ENCODE measurements around the gene ELAVL1. TPM values are rescaled to one million over a fixed set of nuclear protein-coding genes. Genes with fewer than 3 reads are reported as not detected.
"Not testable (repeated sequence)": the region's sequence is repeated elsewhere in the genome, so short reads cannot be mapped to it uniquely, and the experiment has no call there.

The ELAVL1 gene
- total and polyA plus RNA-seq, 8 donors: 6.6 to 38.4 (median 26.2) TPM

DNA sequence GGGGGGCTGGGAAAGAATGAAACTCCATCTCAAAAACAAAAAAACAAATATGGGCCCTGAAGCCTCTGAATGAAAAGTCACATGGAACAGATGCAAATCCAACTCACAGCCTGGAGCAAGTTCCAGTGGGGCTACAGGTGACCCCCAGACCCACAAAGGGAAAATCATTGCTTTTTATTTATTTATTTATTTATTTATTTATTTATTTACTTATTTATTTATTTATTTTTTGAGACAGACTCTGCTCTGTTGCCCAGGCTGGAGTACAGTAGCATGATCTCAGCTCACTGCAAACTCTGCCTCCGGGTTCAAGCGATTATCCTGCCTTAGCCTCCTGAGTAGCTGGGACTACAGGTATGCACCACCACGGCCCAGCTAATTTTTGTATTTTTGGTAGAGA, 33.8 kb upstream of the ELAVL1 start:
- 98 to 99% methylated on average over 3 of the region's 3 CpGs for WGBS, 2 donors
- DNase-seq: no peak
- no peaks in the 10 kb centered on the region for H3K36me3 ChIP-seq
- no peaks in the 10 kb centered on the region for H3K4me1 ChIP-seq
- no peak for ATAC-seq
- intact Hi-C loops (cut with DNase I): no loop called here
- TF ChIP-seq, protein P1, sequence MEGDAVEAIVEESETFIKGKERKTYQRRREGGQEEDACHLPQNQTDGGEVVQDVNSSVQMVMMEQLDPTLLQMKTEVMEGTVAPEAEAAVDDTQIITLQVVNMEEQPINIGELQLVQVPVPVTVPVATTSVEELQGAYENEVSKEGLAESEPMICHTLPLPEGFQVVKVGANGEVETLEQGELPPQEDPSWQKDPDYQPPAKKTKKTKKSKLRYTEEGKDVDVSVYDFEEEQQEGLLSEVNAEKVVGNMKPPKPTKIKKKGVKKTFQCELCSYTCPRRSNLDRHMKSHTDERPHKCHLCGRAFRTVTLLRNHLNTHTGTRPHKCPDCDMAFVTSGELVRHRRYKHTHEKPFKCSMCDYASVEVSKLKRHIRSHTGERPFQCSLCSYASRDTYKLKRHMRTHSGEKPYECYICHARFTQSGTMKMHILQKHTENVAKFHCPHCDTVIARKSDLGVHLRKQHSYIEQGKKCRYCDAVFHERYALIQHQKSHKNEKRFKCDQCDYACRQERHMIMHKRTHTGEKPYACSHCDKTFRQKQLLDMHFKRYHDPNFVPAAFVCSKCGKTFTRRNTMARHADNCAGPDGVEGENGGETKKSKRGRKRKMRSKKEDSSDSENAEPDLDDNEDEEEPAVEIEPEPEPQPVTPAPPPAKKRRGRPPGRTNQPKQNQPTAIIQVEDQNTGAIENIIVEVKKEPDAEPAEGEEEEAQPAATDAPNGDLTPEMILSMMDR (IDR thresholded peaks at IDR 0.05): no peak
- H3K27me3 ChIP-seq: no peaks in the 10 kb centered on the region
- FAIRE-seq: no peak
- no peak overlapping the region for H3K4me3 ChIP-seq
- no peak overlapping the region for H3K27ac ChIP-seq
- H3K9me3 ChIP-seq: no peaks in the 10 kb centered on the region

DNA sequence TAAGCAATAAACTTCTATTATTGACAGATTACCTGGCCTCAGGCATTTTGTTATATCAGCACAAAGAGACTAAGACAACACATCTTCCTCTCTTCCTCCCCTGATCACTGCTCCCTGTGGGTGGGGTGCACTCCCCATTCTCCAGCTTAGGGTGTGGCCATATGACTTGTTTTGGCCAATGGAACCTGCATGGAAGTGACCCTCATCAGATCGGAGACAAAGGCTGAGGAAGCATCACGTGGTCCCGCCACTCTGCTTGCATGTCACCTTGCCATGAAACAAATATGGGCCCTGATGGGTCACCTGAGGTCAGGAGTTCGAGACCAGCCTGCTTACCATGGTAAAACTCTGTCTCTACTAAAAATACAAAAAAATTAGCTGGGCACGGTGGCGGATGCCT, 33.4 kb upstream of the ELAVL1 start:
- ATAC-seq (no peak), DNase-seq (no peak), FAIRE-seq (no peak)
- Histone ChIP-seq H3K27ac (no peak overlapping the region), H3K9me3 (no peaks in the 10 kb centered on the region), H3K27me3 (no peaks in the 10 kb centered on the region), H3K4me1 (no peaks in the 10 kb centered on the region), H3K4me3 (no peak overlapping the region), H3K36me3 (no peaks in the 10 kb centered on the region)
- 77 to 78% methylated on average over 6 of the region's 6 CpGs for WGBS, 2 donors
- TF ChIP-seq, protein P1 (IDR thresholded peaks at IDR 0.05): no peak
- intact Hi-C loops (cut with DNase I): no loop called here

DNA sequence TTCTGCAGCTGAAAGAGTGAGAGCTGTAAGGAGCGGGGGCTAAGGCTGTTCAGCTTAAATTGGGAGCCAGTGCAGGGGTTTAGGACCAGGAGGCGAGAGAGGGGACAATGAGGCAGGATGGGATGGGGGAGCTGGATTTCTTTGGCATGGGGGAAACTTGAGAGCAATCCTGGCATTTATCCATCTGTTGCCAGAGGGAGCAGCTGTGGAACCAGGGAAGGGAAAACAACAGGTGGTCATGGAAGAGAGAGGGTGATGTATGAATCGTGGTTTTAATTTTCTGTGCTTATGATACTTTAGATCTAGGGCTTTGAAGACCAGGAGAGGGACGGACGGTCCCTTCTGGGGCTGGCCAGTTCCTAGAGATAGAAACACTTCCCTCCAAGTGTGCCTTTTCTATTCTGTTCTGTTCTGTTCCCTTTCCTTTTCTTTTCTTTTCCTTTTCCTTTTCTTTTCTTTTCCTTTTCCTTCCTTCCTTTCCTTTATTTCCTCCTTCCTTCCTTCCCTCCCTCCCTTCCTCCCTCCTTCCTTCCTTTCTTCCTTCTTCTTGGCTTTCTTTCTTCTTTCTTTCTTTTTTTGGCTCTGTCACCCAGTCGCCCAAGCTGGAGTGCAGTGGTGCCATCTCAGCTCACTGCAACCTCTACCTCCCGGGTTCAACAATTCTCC, 31.1 kb upstream of the ELAVL1 start:
- intact Hi-C loops (cut with DNase I): no loop called here
- no peak for DNase-seq
- H3K4me3 ChIP-seq: no peak overlapping the region
- no peaks in the 10 kb centered on the region for H3K36me3 ChIP-seq
- no peak for ATAC-seq
- WGBS, 2 donors: 63 to 68% methylated on average over 7 of the region's 7 CpGs
- no peaks in the 10 kb centered on the region for H3K9me3 ChIP-seq
- no peaks in the 10 kb centered on the region for H3K4me1 ChIP-seq
- FAIRE-seq: no peak
- TF ChIP-seq, protein P1 (IDR thresholded peaks at IDR 0.05): no peak
- no peaks in the 10 kb centered on the region for H3K27me3 ChIP-seq
- no peak overlapping the region for H3K27ac ChIP-seq

DNA sequence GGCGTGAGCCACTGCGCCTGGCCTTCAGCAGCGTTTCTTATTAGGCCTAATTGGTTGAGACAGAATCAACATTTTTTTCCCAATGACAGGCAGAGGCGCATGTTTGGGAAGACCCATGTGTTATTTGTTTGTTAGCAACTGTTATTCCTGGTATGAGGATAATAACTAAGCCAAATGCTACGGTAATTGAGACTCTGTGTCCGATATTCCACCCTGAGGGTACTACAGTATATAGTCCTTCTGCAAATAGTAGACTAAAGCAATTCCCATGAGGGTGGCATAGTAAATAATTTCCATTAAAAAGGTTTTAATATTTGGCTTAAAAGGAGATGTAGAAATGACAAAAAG, 28.7 kb upstream of the ELAVL1 start:
- Histone ChIP-seq H3K9me3 (no peaks in the 10 kb centered on the region), H3K4me1 (no peaks in the 10 kb centered on the region), H3K27me3 (no peaks in the 10 kb centered on the region), H3K27ac (no peak overlapping the region), H3K36me3 (no peaks in the 10 kb centered on the region), H3K4me3 (no peak overlapping the region)
- TF ChIP-seq, protein P1 (IDR thresholded peaks at IDR 0.05): no peak
- FAIRE-seq: no peak
- intact Hi-C loops (cut with DNase I): no loop called here
- WGBS, 2 donors: 83 to 90% methylated on average over 6 of the region's 6 CpGs
- ATAC-seq: no peak
- no peak for DNase-seq

DNA sequence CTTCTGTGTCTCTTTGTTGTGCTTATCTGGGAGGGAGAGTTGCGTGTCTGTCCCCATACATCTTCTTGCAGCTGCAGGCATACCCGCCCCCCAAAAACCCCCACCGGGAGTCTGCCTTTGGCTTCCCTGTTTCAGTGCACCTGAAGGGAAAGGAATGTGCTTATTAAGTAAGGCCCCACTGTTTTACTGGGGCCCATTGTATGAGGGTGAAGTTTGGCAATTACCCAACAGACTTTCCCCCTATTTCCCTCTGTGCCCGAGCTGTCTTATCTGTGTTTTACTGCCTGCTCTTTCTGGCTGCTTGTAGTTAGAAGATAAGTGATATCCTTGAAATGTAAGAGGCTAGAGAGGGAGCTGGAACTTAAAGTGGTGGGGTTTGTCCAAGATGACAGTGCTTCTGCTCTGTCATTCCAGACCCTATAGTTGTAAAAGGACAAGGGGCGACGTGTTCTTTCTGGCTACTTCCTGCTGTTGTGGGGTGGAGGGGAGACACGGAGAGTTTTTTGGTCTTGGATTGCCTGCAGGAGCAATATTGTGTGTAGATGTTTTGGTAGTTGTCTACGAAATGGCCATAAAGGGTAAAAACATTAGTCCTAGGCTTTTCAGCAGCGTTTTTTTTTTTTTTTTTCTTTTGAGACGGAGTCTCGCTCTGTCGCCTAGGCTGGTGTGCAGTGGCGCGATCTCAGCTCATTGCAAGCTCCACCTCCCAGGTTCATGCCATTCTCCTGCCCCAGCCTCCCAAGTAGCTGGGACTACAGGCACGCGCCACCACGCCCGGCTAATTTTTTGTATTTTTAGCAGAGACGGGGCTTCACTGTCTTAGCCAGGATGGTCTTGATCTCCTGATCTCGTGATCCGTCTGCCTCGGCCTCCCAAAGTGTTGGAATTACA, 28.1 kb upstream of the ELAVL1 start:
- 74 to 77% methylated on average over 22 of the region's 22 CpGs for WGBS, 2 donors
- FAIRE-seq; intact Hi-C loops (cut with DNase I); H3K36me3 ChIP-seq; H3K27me3 ChIP-seq; ATAC-seq; H3K9me3 ChIP-seq; H3K27ac ChIP-seq; H3K4me1 ChIP-seq; H3K4me3 ChIP-seq; DNase-seq: not testable (repeated sequence)

Measured in pancreas (tissue), 10 donors.